HFF-Myc (cell line): ENCODE data around the gene OCIAD1.
"Not testable (repeated sequence)": the region's sequence is repeated elsewhere in the genome, so short reads cannot be mapped to it uniquely, and the experiment has no call there.

Experiments
- DNase-seq: peaks from one replicate; pipeline ENCODE4 v3.0.0-alpha.2; 2011; ENCODE audit warnings: low read depth; ENCODE audit errors: extremely low read depth
- H3K4me3 ChIP-seq: replicated peaks from 2 replicates; pipeline ENCODE4 v1.5.1; 2011; ENCODE audit warnings: low read depth, mild to moderate bottlenecking, control low read depth, low read length
- CTCF ChIP-seq: IDR thresholded peaks from 2 replicates; pipeline ENCODE4 v1.5.1; 2012; ENCODE audit warnings: mild to moderate bottlenecking, low read depth, low read length, control low read depth; ENCODE audit errors: missing control alignments

The OCIAD1 gene

GRCh38 chr4:48844843-48845242, 14.0 kb downstream of the OCIAD1 start:
- no peak for TF ChIP-seq CTCF
- no peak overlapping the region for H3K4me3 ChIP-seq
- no peak for DNase-seq

GRCh38 chr4:48848799-48849198, 17.9 kb downstream of the OCIAD1 start:
- H3K4me3 ChIP-seq, DNase-seq: not testable (repeated sequence)

GRCh38 chr4:48851651-48852050, 20.8 kb downstream of the OCIAD1 start:
- no peak for DNase-seq
- TF ChIP-seq CTCF: no peak

GRCh38 chr4:48853604-48854394, 22.9 kb downstream of the OCIAD1 start:
- H3K4me3 ChIP-seq: no peak overlapping the region
- no peak for DNase-seq
- no peak for TF ChIP-seq CTCF

More at GRCh38 chr4:48851651-48852050, 20.8 kb downstream of the OCIAD1 start:
- no peak overlapping the region for H3K4me3 ChIP-seq

- no peak for DNase-seq
- no peak for TF ChIP-seq CTCF
- no peak overlapping the region for H3K4me3 ChIP-seq
Measured at GRCh38 chr4:48854395-48854683, 23.5 kb downstream of the OCIAD1 start.

- no peak for DNase-seq
- H3K4me3 ChIP-seq: no peak overlapping the region
- no peak for TF ChIP-seq CTCF
Measured at GRCh38 chr4:48854982-48855381, 24.1 kb downstream of the OCIAD1 start.

GRCh38 chr4:48858130-48858529, 27.2 kb downstream of the OCIAD1 start:
- no peak for TF ChIP-seq CTCF
- no peak for DNase-seq
- no peak overlapping the region for H3K4me3 ChIP-seq
